ENCODE measurements around the gene UNC119.

The UNC119 gene

GRCh38 chr17:28505986-28506665, 46.3 kb downstream of the UNC119 start, which contains the start of gene FOXN1:
FOXN1 (plus strand) TSS chr17:28506348; CDS start chr17:28523970, 17,622 bp downstream.
- no peak for DNase-seq (ENCODE audit: low read depth)
- no peak within 1 kb of the TSS for H3K4me3 ChIP-seq (replicated peaks; ENCODE audit: low read depth, low read length)
- no peak for TF ChIP-seq CTCF (IDR thresholded peaks at IDR 0.05; ENCODE audit: low read length, missing control alignments)

- DNase-seq (ENCODE audit: low read depth), result no peak
- no peak for TF ChIP-seq CTCF (IDR thresholded peaks at IDR 0.05; ENCODE audit: low read length, missing control alignments)
- H3K4me3 ChIP-seq (replicated peaks; ENCODE audit: low read depth, low read length), result no peak overlapping the region
Observed at GRCh38 chr17:28503420-28503819, 49.0 kb downstream of the UNC119 start.

- H3K4me3 ChIP-seq (replicated peaks; ENCODE audit: low read depth, low read length), result no peak overlapping the region
- DNase-seq (ENCODE audit: low read depth), result no peak
- TF ChIP-seq CTCF (IDR thresholded peaks at IDR 0.05; ENCODE audit: low read length, missing control alignments), result no peak
Observed at GRCh38 chr17:28501421-28502284, 50.8 kb downstream of the UNC119 start.

- TF ChIP-seq CTCF (IDR thresholded peaks at IDR 0.05; ENCODE audit: low read length, missing control alignments), result no peak
- no peak overlapping the region for H3K4me3 ChIP-seq (replicated peaks; ENCODE audit: low read depth, low read length)
- no peak for DNase-seq (ENCODE audit: low read depth)
Observed at GRCh38 chr17:28500712-28501379, 51.6 kb downstream of the UNC119 start.

GRCh38 chr17:28499684-28500357, 52.6 kb downstream of the UNC119 start:
- no peak for TF ChIP-seq CTCF (IDR thresholded peaks at IDR 0.05; ENCODE audit: low read length, missing control alignments)
- DNase-seq (ENCODE audit: low read depth), result no peak
- H3K4me3 ChIP-seq (replicated peaks; ENCODE audit: low read depth, low read length), result no peak overlapping the region

GRCh38 chr17:28499364-28499664, 53.1 kb downstream of the UNC119 start:
- H3K4me3 ChIP-seq (replicated peaks; ENCODE audit: low read depth, low read length), result no peak overlapping the region
- DNase-seq (ENCODE audit: low read depth), result no peak
- TF ChIP-seq CTCF (IDR thresholded peaks at IDR 0.05; ENCODE audit: low read length, missing control alignments), result no peak

Data from fibroblast of pulmonary artery (primary cell).